Measurements from ENCODE around the gene RPSA.
"Not testable (repeated sequence)": the region's sequence is repeated elsewhere in the genome, so short reads cannot be mapped to it uniquely, and the experiment has no call there.

RPSA gene

GRCh38 chr3:39406368-39407258, at the start of gene RPSA:
Gene RPSA, plus strand, starts transcription at chr3:39406720. Its CDS starts 934 bp downstream, at chr3:39407654.
- DNase-seq, result peak; percentile 98 to 99

- no peak for DNase-seq
Observed at GRCh38 chr3:39358333-39358732, 48.2 kb upstream of the RPSA start.

- DNase-seq, result peak; percentile 33 to 42
Observed at GRCh38 chr3:39361252-39361927, 45.1 kb upstream of the RPSA start.

- DNase-seq, result no peak
Observed at GRCh38 chr3:39362192-39362591, 44.3 kb upstream of the RPSA start.

GRCh38 chr3:39362812-39363211, 43.7 kb upstream of the RPSA start:
- DNase-seq, result no peak

GRCh38 chr3:39370450-39370849, 36.1 kb upstream of the RPSA start:
- not testable (repeated sequence) for DNase-seq

GRCh38 chr3:39372833-39373232, 33.7 kb upstream of the RPSA start:
- DNase-seq, result no peak

- DNase-seq, result no peak
Observed at GRCh38 chr3:39376959-39377634, 29.4 kb upstream of the RPSA start.

GRCh38 chr3:39378088-39378487, 28.4 kb upstream of the RPSA start:
- no peak for DNase-seq

GRCh38 chr3:39378957-39379777, 27.4 kb upstream of the RPSA start:
- no peak for DNase-seq

- DNase-seq, result no peak
Observed at GRCh38 chr3:39379778-39380155, 26.8 kb upstream of the RPSA start.

- no peak for DNase-seq
Observed at GRCh38 chr3:39381432-39381831, 25.1 kb upstream of the RPSA start.

- DNase-seq, result no peak
Observed at GRCh38 chr3:39383045-39383880, 23.3 kb upstream of the RPSA start, which contains the start of gene SLC25A38. Gene SLC25A38, plus strand, starts transcription at chr3:39383370. Its CDS starts 355 bp downstream, at chr3:39383725.

GRCh38 chr3:39383881-39384664, 22.4 kb upstream of the RPSA start:
- no peak for DNase-seq

- DNase-seq, result no peak
Observed at GRCh38 chr3:39384665-39385000, 21.9 kb upstream of the RPSA start.

GRCh38 chr3:39385456-39386090, 20.9 kb upstream of the RPSA start:
- DNase-seq, result no peak

GRCh38 chr3:39386318-39386717, 20.2 kb upstream of the RPSA start:
- no peak for DNase-seq

- DNase-seq, result no peak
Observed at GRCh38 chr3:39387411-39387975, 19.0 kb upstream of the RPSA start.

GRCh38 chr3:39388153-39388552, 18.4 kb upstream of the RPSA start:
- DNase-seq, result no peak

- DNase-seq, result no peak
Observed at GRCh38 chr3:39388741-39389248, 17.7 kb upstream of the RPSA start.

Measured in Kasumi-1 (cell line).